GM23338 (cell line): Measurements from ENCODE around the gene CHODL. TPM values are rescaled to one million over a fixed set of nuclear protein-coding genes. Genes with fewer than 3 reads are reported as not detected.

Experiments used
- ATAC-seq: fragments of 200-7000 bp; cut with Tn5 transposase; 3 replicates; pipeline ENCODE4 v1.9.1; 2020
- DNase-seq: peaks from one replicate; pipeline ENCODE4 v3.0.0-alpha.2; 2015; ENCODE audit warnings: low spot score
- H2AFZ ChIP-seq: fragments of 200-600 bp; sonication (generic); 2 replicates; pipeline ENCODE4 v1.8.0; 2016; ENCODE audit warnings: antibody characterized with exemption, mild to moderate bottlenecking, moderate library complexity
- H3F3A ChIP-seq: fragments of 200-600 bp; sonication (generic); replicated peaks from 2 replicates; pipeline ENCODE4 v1.8.0; 2017; ENCODE audit warnings: antibody characterized with exemption, mixed run types, low read depth
- H3K27ac ChIP-seq: fragments of 200-600 bp; sonication (generic); 2 replicates; pipeline ENCODE4 v1.6.1; 2016; ENCODE audit warnings: low read depth
- H3K27me3 ChIP-seq: fragments of 200-600 bp; sonication (generic); 2 replicates; pipeline ENCODE4 v1.8.0; 2016; ENCODE audit warnings: mild to moderate bottlenecking, mixed run types, moderate library complexity; ENCODE audit not compliant: insufficient read depth
- H3K36me3 ChIP-seq: fragments of 200-600 bp; sonication (generic); 2 replicates; pipeline ENCODE4 v1.8.0; 2016; ENCODE audit warnings: mild to moderate bottlenecking; ENCODE audit not compliant: insufficient read depth
- H3K4me1 ChIP-seq: fragments of 200-600 bp; sonication (generic); 2 replicates; pipeline ENCODE4 v1.8.0; 2016; ENCODE audit warnings: mild to moderate bottlenecking, moderate library complexity; ENCODE audit not compliant: insufficient read depth
- H3K4me2 ChIP-seq: fragments of 200-600 bp; sonication (generic); 2 replicates; pipeline ENCODE4 v1.7.1; 2017; ENCODE audit warnings: mixed run types
- H3K4me3 ChIP-seq: fragments of 200-600 bp; sonication (generic); 2 replicates; pipeline ENCODE4 v1.6.1; 2016; ENCODE audit warnings: mixed run types
- H3K79me2 ChIP-seq: fragments of 200-600 bp; sonication (generic); replicated peaks from 2 replicates; pipeline ENCODE4 v1.8.0; 2017; ENCODE audit warnings: mild to moderate bottlenecking; ENCODE audit not compliant: insufficient read depth
- H3K9me2 ChIP-seq: fragments of 200-600 bp; sonication (generic); 2 replicates; pipeline ENCODE4 v1.8.0; 2017; ENCODE audit not compliant: insufficient read depth
- H4K20me1 ChIP-seq: fragments of 200-600 bp; sonication (generic); replicated peaks from 2 replicates; pipeline ENCODE4 v1.8.0; 2017; ENCODE audit warnings: mild to moderate bottlenecking; ENCODE audit not compliant: insufficient read depth
- H3K27ac Mint-ChIP-seq: 2 replicates; pipeline ENCODE4 v1.8.0; 2020; ENCODE audit warnings: inconsistent platforms, mild to moderate bottlenecking, moderate library complexity, mixed read lengths
- H3K27me3 Mint-ChIP-seq: 3 replicates; pipeline ENCODE4 v1.8.0; 2022; ENCODE audit warnings: low read depth, mild to moderate bottlenecking, moderate library complexity, mixed read lengths, inconsistent platforms; ENCODE audit not compliant: insufficient read depth, poor library complexity
- H3K36me3 Mint-ChIP-seq: 3 replicates; pipeline ENCODE4 v1.8.0; 2021; ENCODE audit warnings: low read depth, mild to moderate bottlenecking, inconsistent platforms, moderate library complexity, mixed read lengths
- H3K4me1 Mint-ChIP-seq: 3 replicates; pipeline ENCODE4 v1.8.0; 2020; ENCODE audit warnings: mild to moderate bottlenecking, inconsistent platforms, mixed read lengths
- H3K4me3 Mint-ChIP-seq: 3 replicates; pipeline ENCODE4 v1.8.0; 2021; ENCODE audit warnings: moderate library complexity, mild to moderate bottlenecking, inconsistent platforms, mixed read lengths
- H3K9me3 Mint-ChIP-seq: 3 replicates; pipeline ENCODE4 v1.8.0; 2020; ENCODE audit warnings: moderate library complexity, mild to moderate bottlenecking, inconsistent platforms, mixed read lengths
- NANOG ChIP-seq: IDR thresholded peaks from 2 replicates; pipeline ENCODE4 v1.6.1; 2016; ENCODE audit warnings: antibody characterized with exemption, borderline replicate concordance
- POLR2AphosphoS5 ChIP-seq: IDR thresholded peaks from 2 replicates; pipeline ENCODE4 v1.6.1; 2016; ENCODE audit warnings: antibody characterized with exemption, low read depth
- REST ChIP-seq: IDR thresholded peaks from one replicate; pipeline ENCODE4 v1.6.1; 2018; ENCODE audit warnings: antibody characterized with exemption; ENCODE audit not compliant: unreplicated experiment
- STAT1 ChIP-seq: IDR thresholded peaks from one replicate; pipeline ENCODE4 v1.6.1; 2016; ENCODE audit warnings: antibody characterized with exemption; ENCODE audit not compliant: unreplicated experiment
- ZNF114 ChIP-seq: fragments of 250-450 bp; sonication (Bioruptor Pico); IDR thresholded peaks from 2 replicates; pipeline ENCODE4 v1.5.0; 2020; ENCODE audit warnings: mild to moderate bottlenecking, moderate library complexity
- ZNF331 ChIP-seq: fragments of 250-450 bp; sonication (Bioruptor Pico); IDR thresholded peaks from 2 replicates; pipeline ENCODE4 v1.5.0; 2020; ENCODE audit warnings: low read depth, mild to moderate bottlenecking, moderate library complexity
- ZNF462 ChIP-seq: fragments of 250-450 bp; sonication (Bioruptor Pico); IDR thresholded peaks from 2 replicates; pipeline ENCODE4 v1.5.0; 2020; ENCODE audit warnings: mild to moderate bottlenecking, moderate library complexity
- polyA plus RNA-seq: library from polyadenylated mRNA; unstranded; fragments of >200 nt; fragmentation: Nextera tagmentation; extraction: Ambion mirVana; gene quantifications from 2 replicates; pipeline ENCODE4 v1.2.1, GENCODE V29; 2016
- total RNA-seq: library from RNA; depleted of rRNA; stranded (reverse); fragments of >200 nt; shearing (Covaris generic); gene quantifications from 2 replicates; pipeline ENCODE4 v1.2.3, GENCODE V29; 2014

The CHODL gene
- total and polyA plus RNA-seq, 2 experiments from 2014 or later: 0.95 to 1.6 TPM

- no peak for TF ChIP-seq ZNF462 (CRISPR knock-in tag)
- no peak for TF ChIP-seq REST
- no peak for TF ChIP-seq POLR2AphosphoS5
- TF ChIP-seq STAT1: no peak
- TF ChIP-seq ZNF331: no peak
- TF ChIP-seq NANOG: no peak
These were observed 8.0 kb downstream of the CHODL start (continued) for GRCh38 chr21:18252680-18253079.

- Histone ChIP-seq H3K27me3 (no peaks in the 10 kb centered on the region), H3K79me2 (no peaks in the 10 kb centered on the region), H3K27ac (no peak overlapping the region), H2AFZ (no peak overlapping the region), H3K4me1 (no peaks in the 10 kb centered on the region), H3F3A (no peaks in the 10 kb centered on the region), H3K36me3 (no peaks in the 10 kb centered on the region), H3K4me3 (no peak overlapping the region), H4K20me1 (no peaks in the 10 kb centered on the region), H3K4me2 (no peak overlapping the region), H3K9me2 (no peaks in the 10 kb centered on the region)
- Mint-ChIP-seq H3K4me3 (no peak overlapping the region), H3K27ac (no peak overlapping the region), H3K27me3 (no peaks in the 10 kb centered on the region), H3K4me1 (no peaks in the 10 kb centered on the region), H3K36me3 (no peaks in the 10 kb centered on the region), H3K9me3 (no peaks in the 10 kb centered on the region)
- DNase-seq: no peak
- no peak for ATAC-seq
- TF ChIP-seq NANOG (no peak), ZNF114 (no peak), ZNF462 (CRISPR knock-in tag) (no peak), STAT1 (no peak)
These were observed 8.6 kb downstream of the CHODL start for GRCh38 chr21:18253221-18253620.
